HepG2 (cell line): ENCODE results near the gene SCO1. TPM values are rescaled to one million over a fixed set of nuclear protein-coding genes. Genes with fewer than 3 reads are reported as not detected.

Experiments used
- ATAC-seq: fragments of 200-7000 bp; cut with Tn5 transposase; 3 replicates; pipeline ENCODE4 v1.9.1; 2020; ENCODE audit warnings: mild to moderate bottlenecking, moderate library complexity
- BruUV-seq: library from RNA; stranded (reverse); fragments of 400-500 nt; replicated peaks from 2 replicates; lab custom pipeline; 2021; lab: Mats Ljungman, UMichigan
- CTCF ChIA-PET: fragments of 300-600 bp; formaldehyde crosslinking; extraction: SDS; loops from one replicate; lab custom pipeline; 2021; ENCODE audit warnings: low total read pairs, inconsistent platforms, low intra/inter-chr PET ratio; lab: Yijun Ruan, JAX
- POLR2A ChIA-PET: fragments of 350-600 bp; sonication (Branson Sonifier 250); formaldehyde crosslinking; loops from one replicate; lab custom pipeline; 2020; ENCODE audit warnings: antibody characterized with exemption, inconsistent platforms; lab: Yijun Ruan, JAX
- DNase-seq: peaks from one replicate; pipeline ENCODE4 v3.0.0-alpha.2; 2015; ENCODE audit warnings: low spot score
- FAIRE-seq: peaks from 3 replicates; lab custom pipeline; 2011; peaks lifted over from hg19 to GRCh38; lab: Jason Lieb, UNC
- H2AFZ ChIP-seq: one replicate; pipeline ENCODE4 v1.6.1; 2011; ENCODE audit warnings: low read length, inconsistent platforms
- H3K27ac ChIP-seq: fragments of 300-600 bp; 3 replicates; pipeline ENCODE4 v1.8.0; 2011; ENCODE audit warnings: mixed run types, mild to moderate bottlenecking, mixed read lengths, low read length, inconsistent platforms; ENCODE audit not compliant: insufficient read depth; ENCODE audit errors: extremely low read length
- H3K27me3 ChIP-seq, 2 experiments: fragments of 200-600 bp in 1 of 2; 2 replicates in 1 of 2; 3 replicates in 1 of 2; pipeline versions ENCODE4 v1.6.0 to v1.8.0; 2011; ENCODE audit warnings: low read length in 2 of 2, mild to moderate bottlenecking in 2 of 2, moderate library complexity in 2 of 2, inconsistent platforms in 1 of 2; ENCODE audit not compliant: insufficient read depth in 2 of 2, control insufficient read depth in 1 of 2
- H3K36me3 ChIP-seq, 2 experiments: fragments of 200-600 bp in 1 of 2; replicated peaks in 1 of 2; 2 replicates in 1 of 2; 3 replicates in 1 of 2; pipeline versions ENCODE4 v1.5.1 to v1.8.0; 2011; ENCODE audit warnings: low read length in 2 of 2, inconsistent platforms in 1 of 2; ENCODE audit not compliant: insufficient read depth in 2 of 2, control insufficient read depth in 1 of 2
- H3K4me1 ChIP-seq: 2 replicates; pipeline ENCODE4 v1.5.1; 2012; ENCODE audit warnings: low read length, inconsistent platforms; ENCODE audit not compliant: insufficient read depth
- H3K4me2 ChIP-seq: 2 replicates; pipeline ENCODE4 v1.6.0; 2011; ENCODE audit warnings: low read depth, low read length, inconsistent platforms
- H3K4me3 ChIP-seq, 3 experiments: fragments of 200-600 bp in 1 of 3; sonication (generic), shearing (Covaris generic) in 1 of 3; replicated peaks in 1 of 3; 2 replicates each; pipeline ENCODE4 v1.5.1; 2011 to 2016; ENCODE audit warnings: low read length in 3 of 3, inconsistent platforms in 2 of 3, low read depth in 2 of 3, mild to moderate bottlenecking in 2 of 3, control low read depth in 1 of 3, mixed read lengths in 1 of 3; ENCODE audit not compliant: insufficient read depth in 1 of 3
- H3K79me2 ChIP-seq: one replicate; pipeline ENCODE4 v1.6.1; 2011; ENCODE audit warnings: low read length, inconsistent platforms; ENCODE audit not compliant: insufficient read depth
- H3K9ac ChIP-seq: 2 replicates; pipeline ENCODE4 v1.6.0; 2011; ENCODE audit warnings: mild to moderate bottlenecking, low read depth, low read length, inconsistent platforms; ENCODE audit not compliant: insufficient read depth
- H3K9me3 ChIP-seq: 2 replicates; pipeline ENCODE4 v1.5.1; 2012; ENCODE audit warnings: mild to moderate bottlenecking, low read length
- H4K20me1 ChIP-seq: 2 replicates; pipeline ENCODE4 v1.6.0; 2011; ENCODE audit warnings: inconsistent platforms, mild to moderate bottlenecking, low read length, moderate library complexity; ENCODE audit not compliant: insufficient read depth
- AFF4 ChIP-seq: sonication (generic); formaldehyde crosslinking; IDR thresholded peaks from 2 replicates; pipeline ENCODE4 v1.4.0; 2020; ENCODE audit warnings: missing genetic modification reagents
- CEBPB ChIP-seq: IDR thresholded peaks from 2 replicates; pipeline ENCODE4 v1.6.1; 2011; ENCODE audit warnings: low read depth, low read length, improper control_type of control experiment, borderline replicate concordance
- HOXA3 ChIP-seq: sonication (generic); formaldehyde crosslinking; IDR thresholded peaks from 2 replicates; pipeline ENCODE4 v1.5.0; 2020; ENCODE audit warnings: missing genetic modification reagents
- HOXA7 ChIP-seq: sonication (generic); formaldehyde crosslinking; IDR thresholded peaks from 2 replicates; pipeline ENCODE4 v1.8.1; 2022; ENCODE audit warnings: mild to moderate bottlenecking, missing genetic modification reagents, moderate library complexity
- KMT2B ChIP-seq: IDR thresholded peaks from 2 replicates; pipeline ENCODE4 v1.6.1; 2016; ENCODE audit warnings: missing genetic modification reagents, missing compliant biosample characterization
- TEAD3 ChIP-seq: optimal IDR thresholded peaks from 2 replicates; pipeline ENCODE3; 2016; ENCODE audit warnings: borderline replicate concordance
- TFAP4 ChIP-seq: sonication (generic); IDR thresholded peaks from 2 replicates; pipeline ENCODE4 v1.6.1; 2016; ENCODE audit warnings: low read depth, borderline replicate concordance
- ZNF512 ChIP-seq: sonication (generic); formaldehyde crosslinking; IDR thresholded peaks from 2 replicates; pipeline ENCODE4 v1.4.0; 2020; ENCODE audit warnings: mild to moderate bottlenecking, missing genetic modification reagents
- ZNF567 ChIP-seq: sonication (generic); formaldehyde crosslinking; IDR thresholded peaks from 2 replicates; pipeline ENCODE4 v1.8.1; 2023; ENCODE audit warnings: mild to moderate bottlenecking, missing genetic modification reagents, borderline replicate concordance
- ZNF646 ChIP-seq: sonication (generic); formaldehyde crosslinking; IDR thresholded peaks from 2 replicates; pipeline ENCODE4 v1.9.0; 2021; ENCODE audit warnings: mild to moderate bottlenecking, missing genetic modification reagents
- WGBS: methylation state at CpG from one replicate; pipeline ENCODE4 v1.1.6; 2017; ENCODE audit warnings: low lambda C conversion rate; 5-methylcytosine and 5-hydroxymethylcytosine counted together
- in situ Hi-C: cut with HindIII; loops from 2 replicates; pipeline ENCODE4 v1.10.0; 2017; ENCODE audit warnings: low pct_unique_long_range_greater_than_20kb; ENCODE audit not compliant: extremely low pct_ligation_motif_present
- intact Hi-C: fragments of 100-400 bp; cut with micrococcal nuclease; formaldehyde crosslinking; loops from one replicate; pipeline ENCODE4 v1.10.0; 2022; ENCODE audit not compliant: unreplicated experiment
- polyA plus RNA-seq, 8 experiments: library from polyadenylated mRNA; depleted of rRNA in 3 of 8; stranded (reverse) in 7 of 8; unstranded in 1 of 8; fragments of >200 nt; fragmentation: Illumina TruSeq in 4 of 8; extraction: Trizol in 4 of 8; gene quantifications; 2 replicates each; pipeline versions ENCODE4 v1.2.1 to v1.2.3, GENCODE V29; 2011 to 2016; ENCODE audit warnings: low read depth in 4 of 8, missing spikeins in 1 of 8, mixed read lengths in 1 of 8; ENCODE audit not compliant: insufficient read depth in 1 of 8
- total RNA-seq, 5 experiments: library from RNA; depleted of rRNA; stranded (reverse); fragments of >200 nt; fragmentation: Illumina TruSeq; extraction: Trizol; gene quantifications; 2 replicates each; pipeline ENCODE4 v1.2.3, GENCODE V29; 2016; ENCODE audit warnings: low read depth in 1 of 5

The SCO1 gene
- total and polyA plus RNA-seq, 2 of the 13 experiments (the other 11 are each of a cell fraction or from before 2014, with no cell fraction given) = 11.4 to 50.3 TPM

- H3K27ac ChIP-seq = no peak overlapping the region
- TF ChIP-seq KMT2B (CRISPR knock-in tag) (no peak), CEBPB (0 out of 2 replicates have a peak, but pooled peaks have one; percentile 34), HOXA7 (CRISPR knock-in tag) (no peak), TFAP4 (no peak), ZNF646 (no peak), ZNF512 (CRISPR knock-in tag) (peak; percentile 57; the same call in 1 of the 2 replicates), HOXA3 (CRISPR knock-in tag) (no peak), AFF4 (CRISPR knock-in tag) (no peak), ZNF567 (CRISPR knock-in tag) (no peak), TEAD3 (CRISPR knock-in tag) (peak; percentile 14)
Measured at GRCh38 chr17:10738521-10739258, 41.4 kb upstream of the SCO1 start.

More at GRCh38 chr17:10738521-10739258, 41.4 kb upstream of the SCO1 start:
- Histone ChIP-seq H3K36me3 (no peaks in the 10 kb centered on the region), H2AFZ (no peak overlapping the region), H4K20me1 (no peaks in the 10 kb centered on the region), H3K9me3 (no peaks in the 10 kb centered on the region), H3K27me3 (peaks cover 0 to 8% of the 10 kb centered on the region in 2 experiments; a peak in 2 of 5 replicates), H3K4me3 (no peak overlapping the region), H3K9ac (no peak overlapping the region), H3K79me2 (no peaks in the 10 kb centered on the region), H3K4me2 (no peak overlapping the region), H3K4me1 (peaks cover 30% of the 10 kb centered on the region)
- in situ Hi-C loops = loop anchor here (5.0 kb wide), 1 partner anchor 109 kb away; no protein-coding TSS in a partner anchor
- ChIA-PET CTCF (interaction anchor here (3.1 kb wide), 1 partner anchor 106 kb away, joined by 43 read pairs; no protein-coding TSS in a partner anchor), POLR2A (no interaction called here)
- no TSS peak for BruUV-seq
- DNase-seq (peak; percentile 49), FAIRE-seq (peak; percentile 37), ATAC-seq (peak; percentile 85)
- WGBS = 19% methylated on average over 5 of the region's 5 CpGs
- intact Hi-C loops = no loop called here
